ENCODE measurements around the gene ZNRF1. TPM values are rescaled to one million over a fixed set of nuclear protein-coding genes. Genes with fewer than 3 reads are reported as not detected.

Gene ZNRF1
- total and polyA plus RNA-seq, 2 of the 13 experiments (the other 11 are each of a cell fraction or from before 2014, with no cell fraction given) = 43.9 to 58.7 TPM

DNA sequence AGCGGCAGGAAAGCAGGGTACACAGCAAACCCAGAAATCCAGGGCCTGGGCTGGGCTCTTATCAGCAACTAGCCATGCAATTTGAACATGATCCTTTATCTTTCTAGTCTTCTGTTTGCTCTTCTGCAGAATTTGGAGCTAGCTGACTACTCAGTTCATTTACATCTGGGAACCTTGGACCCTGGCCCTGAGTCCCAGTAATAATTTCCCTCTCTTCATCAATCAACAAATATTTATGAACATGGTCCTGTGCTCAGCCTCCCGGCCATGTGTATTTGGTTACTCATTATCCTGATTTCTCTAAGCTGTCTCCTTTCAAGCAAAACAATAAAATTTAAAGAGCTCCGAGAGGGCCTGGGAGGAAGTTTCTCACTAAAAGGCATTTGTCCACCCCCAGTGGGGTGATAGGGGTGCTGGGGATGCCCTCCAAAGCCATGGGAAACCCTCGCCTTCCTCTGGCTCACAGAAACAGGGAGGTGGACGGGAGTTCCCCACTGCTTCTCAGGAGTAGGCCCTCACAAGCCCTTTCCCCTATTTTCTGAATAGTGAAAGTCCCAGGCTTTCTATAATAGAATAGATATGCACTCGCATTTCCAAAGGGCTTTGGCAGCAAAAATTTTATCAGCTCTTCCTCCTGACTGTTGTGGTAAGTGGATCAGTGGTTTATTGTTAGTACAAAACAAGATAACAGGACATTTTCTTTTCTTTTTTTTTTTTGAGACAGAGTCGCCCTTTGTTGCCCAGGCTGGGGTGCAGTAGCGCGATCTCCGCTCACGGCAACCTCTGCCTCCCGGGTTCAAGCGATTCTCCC, 7.0 kb upstream of the ZNRF1 start (continued):
- TF ChIP-seq, protein P1, sequence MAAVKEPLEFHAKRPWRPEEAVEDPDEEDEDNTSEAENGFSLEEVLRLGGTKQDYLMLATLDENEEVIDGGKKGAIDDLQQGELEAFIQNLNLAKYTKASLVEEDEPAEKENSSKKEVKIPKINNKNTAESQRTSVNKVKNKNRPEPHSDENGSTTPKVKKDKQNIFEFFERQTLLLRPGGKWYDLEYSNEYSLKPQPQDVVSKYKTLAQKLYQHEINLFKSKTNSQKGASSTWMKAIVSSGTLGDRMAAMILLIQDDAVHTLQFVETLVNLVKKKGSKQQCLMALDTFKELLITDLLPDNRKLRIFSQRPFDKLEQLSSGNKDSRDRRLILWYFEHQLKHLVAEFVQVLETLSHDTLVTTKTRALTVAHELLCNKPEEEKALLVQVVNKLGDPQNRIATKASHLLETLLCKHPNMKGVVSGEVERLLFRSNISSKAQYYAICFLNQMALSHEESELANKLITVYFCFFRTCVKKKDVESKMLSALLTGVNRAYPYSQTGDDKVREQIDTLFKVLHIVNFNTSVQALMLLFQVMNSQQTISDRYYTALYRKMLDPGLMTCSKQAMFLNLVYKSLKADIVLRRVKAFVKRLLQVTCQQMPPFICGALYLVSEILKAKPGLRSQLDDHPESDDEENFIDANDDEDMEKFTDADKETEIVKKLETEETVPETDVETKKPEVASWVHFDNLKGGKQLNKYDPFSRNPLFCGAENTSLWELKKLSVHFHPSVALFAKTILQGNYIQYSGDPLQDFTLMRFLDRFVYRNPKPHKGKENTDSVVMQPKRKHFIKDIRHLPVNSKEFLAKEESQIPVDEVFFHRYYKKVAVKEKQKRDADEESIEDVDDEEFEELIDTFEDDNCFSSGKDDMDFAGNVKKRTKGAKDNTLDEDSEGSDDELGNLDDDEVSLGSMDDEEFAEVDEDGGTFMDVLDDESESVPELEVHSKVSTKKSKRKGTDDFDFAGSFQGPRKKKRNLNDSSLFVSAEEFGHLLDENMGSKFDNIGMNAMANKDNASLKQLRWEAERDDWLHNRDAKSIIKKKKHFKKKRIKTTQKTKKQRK (IDR thresholded peaks at IDR 0.05; ENCODE audit: low read length) = no peak
- TF ChIP-seq ZNF761 (CRISPR knock-in tag; conservative IDR thresholded peaks at IDR 0.05) (0 out of 2 replicates have a peak, but pooled peaks have one; percentile 15), IKZF5 (CRISPR knock-in tag; IDR thresholded peaks at IDR 0.05) (peak; percentile 89), CBFB (CRISPR knock-in tag; IDR thresholded peaks at IDR 0.05) (peak; percentile 58; the same call in 1 of the 2 replicates), ARNTL (CRISPR knock-in tag; IDR thresholded peaks at IDR 0.05) (peak; percentile 94), TAF1 (CRISPR knock-in tag; IDR thresholded peaks at IDR 0.05) (peak; percentile 33; the same call in 1 of the 2 replicates), ZNF235 (CRISPR knock-in tag; IDR thresholded peaks at IDR 0.05; ENCODE audit: borderline replicate concordance) (peak; percentile 22), FOXC1 (CRISPR knock-in tag; IDR thresholded peaks at IDR 0.05; ENCODE audit: borderline replicate concordance) (peak; percentile 16; the same call in 1 of the 2 replicates), FOXA1 (IDR thresholded peaks at IDR 0.05) (no peak), FOXA1 (CRISPR knock-in tag; IDR thresholded peaks at IDR 0.05) (peak; percentile 83), SKI (IDR thresholded peaks at IDR 0.05; ENCODE audit: partially characterized antibody) (peak; percentile 24), NCOA5 (CRISPR knock-in tag; IDR thresholded peaks at IDR 0.05) (0 out of 2 replicates have a peak, but pooled peaks have one; percentile 13), TEAD3 (CRISPR knock-in tag; optimal IDR thresholded peaks at IDR 0.05; ENCODE audit: borderline replicate concordance) (peak; percentile 86), ZNF333 (CRISPR knock-in tag; IDR thresholded peaks at IDR 0.05; ENCODE audit: borderline replicate concordance) (peak; percentile 59; the same call in 1 of the 2 replicates), ATF1 (CRISPR knock-in tag; IDR thresholded peaks at IDR 0.05) (no peak), NFKB2 (CRISPR knock-in tag; IDR thresholded peaks at IDR 0.05; ENCODE audit: borderline replicate concordance) (0 out of 2 replicates have a peak, but pooled peaks have one; percentile 34), HOXA5 (CRISPR knock-in tag; IDR thresholded peaks at IDR 0.05) (peak; percentile 86), ZBTB3 (CRISPR knock-in tag; IDR thresholded peaks at IDR 0.05; ENCODE audit: borderline replicate concordance, low read depth) (no peak), ZNF251 (CRISPR knock-in tag; IDR thresholded peaks at IDR 0.05) (no peak)
- TF ChIP-seq, protein P2, sequence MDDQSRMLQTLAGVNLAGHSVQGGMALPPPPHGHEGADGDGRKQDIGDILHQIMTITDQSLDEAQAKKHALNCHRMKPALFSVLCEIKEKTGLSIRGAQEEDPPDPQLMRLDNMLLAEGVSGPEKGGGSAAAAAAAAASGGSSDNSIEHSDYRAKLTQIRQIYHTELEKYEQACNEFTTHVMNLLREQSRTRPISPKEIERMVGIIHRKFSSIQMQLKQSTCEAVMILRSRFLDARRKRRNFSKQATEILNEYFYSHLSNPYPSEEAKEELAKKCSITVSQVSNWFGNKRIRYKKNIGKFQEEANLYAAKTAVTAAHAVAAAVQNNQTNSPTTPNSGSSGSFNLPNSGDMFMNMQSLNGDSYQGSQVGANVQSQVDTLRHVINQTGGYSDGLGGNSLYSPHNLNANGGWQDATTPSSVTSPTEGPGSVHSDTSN (CRISPR knock-in tag; IDR thresholded peaks at IDR 0.05; ENCODE audit: borderline replicate concordance) = no peak
- TF ChIP-seq, protein P3, sequence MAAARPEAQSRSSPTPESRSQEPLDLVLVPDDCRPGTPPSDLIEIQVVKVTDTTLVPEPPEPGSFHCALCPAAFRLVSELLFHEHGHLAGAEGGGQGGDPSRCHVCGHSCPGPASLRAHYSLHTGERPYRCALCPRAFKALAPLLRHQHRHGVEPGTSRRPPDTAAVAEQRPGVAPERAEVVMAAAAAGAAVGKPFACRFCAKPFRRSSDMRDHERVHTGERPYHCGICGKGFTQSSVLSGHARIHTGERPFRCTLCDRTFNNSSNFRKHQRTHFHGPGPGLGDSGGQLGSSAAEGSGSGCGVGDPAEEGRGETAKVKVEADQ (CRISPR knock-in tag; IDR thresholded peaks at IDR 0.05; ENCODE audit: borderline replicate concordance) = 0 out of 2 replicates have a peak, but pooled peaks have one; percentile 34
- TF ChIP-seq, protein P4, sequence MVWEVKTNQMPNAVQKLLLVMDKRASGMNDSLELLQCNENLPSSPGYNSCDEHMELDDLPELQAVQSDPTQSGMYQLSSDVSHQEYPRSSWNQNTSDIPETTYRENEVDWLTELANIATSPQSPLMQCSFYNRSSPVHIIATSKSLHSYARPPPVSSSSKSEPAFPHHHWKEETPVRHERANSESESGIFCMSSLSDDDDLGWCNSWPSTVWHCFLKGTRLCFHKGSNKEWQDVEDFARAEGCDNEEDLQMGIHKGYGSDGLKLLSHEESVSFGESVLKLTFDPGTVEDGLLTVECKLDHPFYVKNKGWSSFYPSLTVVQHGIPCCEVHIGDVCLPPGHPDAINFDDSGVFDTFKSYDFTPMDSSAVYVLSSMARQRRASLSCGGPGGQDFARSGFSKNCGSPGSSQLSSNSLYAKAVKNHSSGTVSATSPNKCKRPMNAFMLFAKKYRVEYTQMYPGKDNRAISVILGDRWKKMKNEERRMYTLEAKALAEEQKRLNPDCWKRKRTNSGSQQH (CRISPR knock-in tag; IDR thresholded peaks at IDR 0.05; ENCODE audit: low read depth) = peak; percentile 58; the same call in 1 of the 2 replicates

Data from HepG2 (cell line).